Endothelial cell of umbilical vein (primary cell): Measurements from ENCODE around the gene RCOR1. TPM values are rescaled to one million over a fixed set of nuclear protein-coding genes. Genes with fewer than 3 reads are reported as not detected.

Experiments used
- BruUV-seq: library from RNA; stranded (reverse); fragments of 400-500 nt; replicated peaks from 2 replicates; lab custom pipeline; 2021; lab: Mats Ljungman, UMichigan
- CTCF ChIA-PET: fragments of 300-600, 350-600 bp; sonication (Branson Sonifier 250); formaldehyde crosslinking; loops from one replicate; lab custom pipeline; 2021; ENCODE audit warnings: antibody characterized with exemption, inconsistent platforms; lab: Charles Lee
- POLR2A ChIA-PET: fragments of 300-600, 350-600 bp; sonication (Branson Sonifier 250); formaldehyde crosslinking; loops from one replicate; lab custom pipeline; 2021; ENCODE audit warnings: antibody characterized with exemption, inconsistent platforms; lab: Charles Lee
- DNase-seq: peaks from one replicate; pipeline ENCODE4 v3.0.0-alpha.2; 2011; ENCODE audit warnings: low read depth, low spot score
- FAIRE-seq: peaks from 2 replicates; lab custom pipeline; 2011; peaks lifted over from hg19 to GRCh38; lab: Jason Lieb, UNC
- H2AFZ ChIP-seq: 2 replicates; pipeline ENCODE4 v1.6.0; 2012; ENCODE audit warnings: low read depth, low read length, control low read depth, inconsistent platforms
- H3K27ac ChIP-seq: 2 replicates; pipeline ENCODE4 v1.5.1; 2011; ENCODE audit warnings: low read depth, mild to moderate bottlenecking, control low read depth, low read length, moderate library complexity; ENCODE audit not compliant: insufficient read depth
- H3K27me3 ChIP-seq, 2 experiments: 2 replicates each; pipeline versions ENCODE4 v1.6.0 to v1.6.1; 2011; ENCODE audit warnings: low read length in 2 of 2, mixed read lengths in 1 of 2; ENCODE audit not compliant: control insufficient read depth in 2 of 2, insufficient read depth in 2 of 2
- H3K36me3 ChIP-seq, 2 experiments: 2 replicates in 1 of 2; 3 replicates in 1 of 2; pipeline ENCODE4 v1.5.1; 2011; ENCODE audit warnings: low read length in 2 of 2, mild to moderate bottlenecking in 1 of 2, moderate library complexity in 1 of 2; ENCODE audit not compliant: control insufficient read depth in 2 of 2, insufficient read depth in 2 of 2; ENCODE audit errors: extremely low read depth in 1 of 2
- H3K4me1 ChIP-seq: 3 replicates; pipeline ENCODE4 v1.5.1; 2011; ENCODE audit warnings: mild to moderate bottlenecking, low read length; ENCODE audit not compliant: control insufficient read depth, insufficient read depth; ENCODE audit errors: extremely low read depth
- H3K4me2 ChIP-seq: 2 replicates; pipeline ENCODE4 v1.6.1; 2011; ENCODE audit warnings: low read length, control low read depth, mixed read lengths; ENCODE audit not compliant: insufficient read depth
- H3K4me3 ChIP-seq, 3 experiments: fragments of 200-600 bp in 1 of 3; sonication (generic), shearing (Covaris generic) in 1 of 3; replicated peaks in 1 of 3; 2 replicates each; pipeline ENCODE4 v1.5.1; 2011 to 2016; ENCODE audit warnings: control low read depth in 3 of 3, low read length in 3 of 3, mild to moderate bottlenecking in 2 of 3, inconsistent platforms in 1 of 3, low read depth in 1 of 3, moderate library complexity in 1 of 3; ENCODE audit not compliant: insufficient read depth in 1 of 3
- H3K79me2 ChIP-seq: 2 replicates; pipeline ENCODE4 v1.6.0; 2012; ENCODE audit warnings: low read length, inconsistent platforms; ENCODE audit not compliant: control insufficient read depth, insufficient read depth
- H3K9ac ChIP-seq: replicated peaks from 2 replicates; pipeline ENCODE3; 2011; ENCODE audit warnings: low read length, control low read depth; ENCODE audit not compliant: insufficient read depth; ENCODE audit errors: extremely low read depth
- H3K9me1 ChIP-seq: replicated peaks from 3 replicates; pipeline ENCODE4 v1.6.0; 2011; ENCODE audit warnings: mild to moderate bottlenecking, low read length; ENCODE audit not compliant: control insufficient read depth, insufficient read depth; ENCODE audit errors: extremely low read depth
- H3K9me3 ChIP-seq: replicated peaks from 2 replicates; pipeline ENCODE4 v1.5.1; 2012; ENCODE audit warnings: low read length, inconsistent platforms; ENCODE audit not compliant: control insufficient read depth, insufficient read depth
- H4K20me1 ChIP-seq: replicated peaks from 2 replicates; pipeline ENCODE3; 2011; ENCODE audit warnings: mild to moderate bottlenecking, low read length; ENCODE audit not compliant: control insufficient read depth, insufficient read depth; ENCODE audit errors: extremely low read depth
- EZH2 ChIP-seq: IDR thresholded peaks from 2 replicates; pipeline ENCODE4 v1.6.1; 2012; ENCODE audit warnings: borderline replicate concordance, low read depth, mild to moderate bottlenecking, moderate library complexity, low read length, inconsistent platforms; ENCODE audit not compliant: severe bottlenecking
- FOS ChIP-seq: IDR thresholded peaks from 2 replicates; pipeline ENCODE4 v1.6.1; 2011; ENCODE audit warnings: mild to moderate bottlenecking, low read length, moderate library complexity, borderline replicate concordance; ENCODE audit not compliant: insufficient read depth
- GATA2 ChIP-seq: IDR thresholded peaks from 2 replicates; pipeline ENCODE4 v1.7.0; 2011; ENCODE audit warnings: low read depth, mild to moderate bottlenecking, moderate library complexity, mixed read lengths, low read length; ENCODE audit not compliant: insufficient read length, insufficient read depth
- JUN ChIP-seq: IDR thresholded peaks from 2 replicates; pipeline ENCODE4 v1.6.1; 2011; ENCODE audit warnings: borderline replicate concordance, low read depth; ENCODE audit not compliant: insufficient read length, insufficient read depth
- MYC ChIP-seq: IDR thresholded peaks from one replicate; pipeline ENCODE4 v1.6.1; 2011; ENCODE audit warnings: mild to moderate bottlenecking, low read depth, low read length
- POLR2A ChIP-seq: IDR thresholded peaks from 2 replicates; pipeline ENCODE4 v1.6.1; 2012; ENCODE audit warnings: low read depth, mild to moderate bottlenecking, control low read depth, low read length
- POLR2AphosphoS5 ChIP-seq: IDR thresholded peaks from 2 replicates; pipeline ENCODE4 v1.6.1; 2012; ENCODE audit warnings: low read depth, mild to moderate bottlenecking, control low read depth, low read length, moderate library complexity; ENCODE audit not compliant: insufficient read depth
- dilution Hi-C: fragments of 300-500 bp; cut with MboI; formaldehyde crosslinking; loops from one replicate; pipeline ENCODE4 v1.15.0; 2019; ENCODE audit warnings: low sequenced_read_pairs; ENCODE audit not compliant: extremely low pct_ligation_motif_present
- intact Hi-C: fragments of 100-400 bp; cut with micrococcal nuclease; formaldehyde crosslinking; loops from one replicate; pipeline ENCODE4 v1.10.0; 2022
- polyA plus RNA-seq, 4 experiments: library from polyadenylated mRNA; depleted of rRNA in 3 of 4; stranded (reverse) in 3 of 4; unstranded in 1 of 4; fragments of >200 nt; gene quantifications; 2 replicates each; pipeline versions ENCODE4 v1.2.1 to v1.2.3, GENCODE V29; 2011 to 2012; ENCODE audit warnings: missing spikeins in 1 of 4
- total RNA-seq: library from RNA; stranded (reverse); gene quantifications from 2 replicates; pipeline ENCODE4 v1.2.3, GENCODE V29; 2021
- TF ChIP-seq, protein P1 (sequence below): IDR thresholded peaks from 2 replicates; pipeline ENCODE4 v1.6.1; 2011; ENCODE audit not compliant: insufficient read depth, insufficient read length
- TF ChIP-seq, protein P2 (sequence below), 2 donors: IDR thresholded peaks; 1 replicate in 1 of 2; 2 replicates in 1 of 2; pipeline ENCODE4 v1.5.1; 2011; ENCODE audit warnings: low read length in 2 of 2, mild to moderate bottlenecking in 2 of 2, moderate library complexity in 2 of 2, control low read depth in 1 of 2, inconsistent platforms in 1 of 2, low read depth in 1 of 2; ENCODE audit not compliant: insufficient read depth in 1 of 2; ENCODE audit errors: extremely low read depth in 1 of 2

The RCOR1 gene
- total and polyA plus RNA-seq, 2 donors (not counting 3 experiments of a cell fraction or from before 2014, with no cell fraction given) = 15.6 to 32.2 TPM

DNA sequence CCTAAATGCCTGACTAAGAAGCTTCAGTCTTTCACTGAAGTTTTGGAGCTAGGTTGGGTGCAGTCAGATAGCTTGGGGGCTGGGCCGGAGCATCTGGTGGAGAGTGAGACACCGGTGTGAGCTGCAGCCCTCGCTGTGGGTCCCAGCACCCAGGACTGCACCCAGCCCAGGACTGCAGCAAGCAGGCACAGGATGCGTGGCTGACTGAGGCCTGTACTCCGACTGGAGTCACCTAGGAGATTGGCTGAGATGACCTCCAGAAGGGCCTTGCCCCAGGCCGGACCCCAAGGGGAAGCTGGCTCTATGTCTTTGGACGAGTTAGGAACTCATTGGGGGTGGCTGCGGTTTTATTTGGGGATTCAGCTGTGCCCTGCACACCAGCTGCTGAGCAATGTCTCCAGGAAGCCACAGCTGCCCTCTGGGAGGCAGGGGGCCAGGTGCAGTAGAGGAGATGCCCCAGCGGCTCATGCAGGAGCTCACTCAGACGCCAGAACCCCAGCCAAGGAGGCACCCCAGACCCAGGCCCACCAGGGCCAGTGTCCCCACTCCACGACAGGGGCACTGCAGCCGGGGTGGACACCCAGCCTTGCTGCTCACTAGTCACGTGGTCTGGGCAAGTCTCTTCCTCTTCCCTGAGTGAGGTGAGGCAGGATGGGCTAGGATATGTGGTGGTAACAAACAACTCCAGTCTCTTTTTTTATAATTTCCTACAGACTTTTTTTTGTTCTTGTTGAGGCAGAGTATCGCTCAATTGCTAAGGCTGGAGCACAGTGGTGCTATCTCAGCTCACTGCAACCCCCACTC, 31.8 kb upstream of the RCOR1 start:
- BruUV-seq = no TSS peak
- Histone ChIP-seq H4K20me1 (no peaks in the 10 kb centered on the region), H3K27ac (no peak overlapping the region), H3K9ac (no peak overlapping the region), H3K4me2 (no peak overlapping the region), H3K9me1 (no peaks in the 10 kb centered on the region), H3K36me3 (no peaks in the 10 kb centered on the region), H3K4me3 (no peak overlapping the region), H3K79me2 (no peaks in the 10 kb centered on the region), H3K4me1 (no peaks in the 10 kb centered on the region), H2AFZ (no peak overlapping the region), H3K27me3 (no peaks in the 10 kb centered on the region), H3K9me3 (no peaks in the 10 kb centered on the region)
- TF ChIP-seq, protein P1, sequence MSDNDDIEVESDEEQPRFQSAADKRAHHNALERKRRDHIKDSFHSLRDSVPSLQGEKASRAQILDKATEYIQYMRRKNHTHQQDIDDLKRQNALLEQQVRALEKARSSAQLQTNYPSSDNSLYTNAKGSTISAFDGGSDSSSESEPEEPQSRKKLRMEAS = no peak
- no peak for TF ChIP-seq MYC
- no peak for TF ChIP-seq POLR2AphosphoS5
- no peak for TF ChIP-seq JUN
- no peak for TF ChIP-seq GATA2
- no peak for TF ChIP-seq POLR2A
- TF ChIP-seq FOS = no peak
- no peak for TF ChIP-seq EZH2
- TF ChIP-seq, protein P2, sequence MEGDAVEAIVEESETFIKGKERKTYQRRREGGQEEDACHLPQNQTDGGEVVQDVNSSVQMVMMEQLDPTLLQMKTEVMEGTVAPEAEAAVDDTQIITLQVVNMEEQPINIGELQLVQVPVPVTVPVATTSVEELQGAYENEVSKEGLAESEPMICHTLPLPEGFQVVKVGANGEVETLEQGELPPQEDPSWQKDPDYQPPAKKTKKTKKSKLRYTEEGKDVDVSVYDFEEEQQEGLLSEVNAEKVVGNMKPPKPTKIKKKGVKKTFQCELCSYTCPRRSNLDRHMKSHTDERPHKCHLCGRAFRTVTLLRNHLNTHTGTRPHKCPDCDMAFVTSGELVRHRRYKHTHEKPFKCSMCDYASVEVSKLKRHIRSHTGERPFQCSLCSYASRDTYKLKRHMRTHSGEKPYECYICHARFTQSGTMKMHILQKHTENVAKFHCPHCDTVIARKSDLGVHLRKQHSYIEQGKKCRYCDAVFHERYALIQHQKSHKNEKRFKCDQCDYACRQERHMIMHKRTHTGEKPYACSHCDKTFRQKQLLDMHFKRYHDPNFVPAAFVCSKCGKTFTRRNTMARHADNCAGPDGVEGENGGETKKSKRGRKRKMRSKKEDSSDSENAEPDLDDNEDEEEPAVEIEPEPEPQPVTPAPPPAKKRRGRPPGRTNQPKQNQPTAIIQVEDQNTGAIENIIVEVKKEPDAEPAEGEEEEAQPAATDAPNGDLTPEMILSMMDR (IDR thresholded peaks at IDR 0.05; ENCODE audit: extremely low read depth in 1 of 2, insufficient read depth in 1 of 2, low read depth in 1 of 2, low read length in 2 of 2) = no peak
- intact Hi-C loops = no loop called here
- dilution Hi-C loops = no loop called here
- ChIA-PET CTCF (interaction anchor here (0.9 to 1.5 kb wide), 3 partner anchors 12 to 134 kb away, joined by 3 to 6 read pairs (median 3); no protein-coding TSS in a partner anchor), POLR2A (no interaction called here)
- no peak for FAIRE-seq
- no peak for DNase-seq
